ENCODE measurements around the gene PRR29.

Gene PRR29

GRCh38 chr17:63998050-63998720 lies at the start of gene PRR29:
PRR29 (plus strand) TSS chr17:63998351; CDS start chr17:63998365, 14 bp downstream.
- H3K4me1 ChIP-seq (ENCODE audit: insufficient read depth, low read length, severe bottlenecking): peaks cover 16% of the 10 kb centered on the region
- no peaks in the 10 kb centered on the region for H3F3A ChIP-seq (ENCODE audit: insufficient read depth, low read length)
- peak within 1 kb of the TSS; percentile 79 for H3K4me2 ChIP-seq (ENCODE audit: low read length)
- no peaks in the 10 kb centered on the region for H3K79me2 ChIP-seq (ENCODE audit: insufficient read depth, low read length)
- TF ChIP-seq CTCF (IDR thresholded peaks at IDR 0.05; ENCODE audit: low read length) (no peak), EZH2 (IDR thresholded peaks at IDR 0.05; ENCODE audit: borderline replicate concordance, low read length) (no peak)
- H3K9me2 ChIP-seq (ENCODE audit: low read depth, low read length): no peaks in the 10 kb centered on the region
- peaks cover 17% of the 10 kb centered on the region for H3K36me3 ChIP-seq (ENCODE audit: insufficient read depth, low read length)
- no peak within 1 kb of the TSS for H2AFZ ChIP-seq (ENCODE audit: low read length)
- H3K4me3 ChIP-seq (ENCODE audit: low read depth, low read length, poor library complexity, severe bottlenecking): peak within 1 kb of the TSS; percentile 61
- H3K9ac ChIP-seq (ENCODE audit: low read length): peak within 1 kb of the TSS; percentile 39; the same call in 1 of the 2 replicates
- no peaks in the 10 kb centered on the region for H4K20me1 ChIP-seq (ENCODE audit: insufficient read depth, low read length)
- no peaks in the 10 kb centered on the region for H3K9me3 ChIP-seq (ENCODE audit: low read length)
- peaks cover 12% of the 10 kb centered on the region for H3K27me3 ChIP-seq (ENCODE audit: insufficient read depth, low read length)
- no peak within 1 kb of the TSS for H3K27ac ChIP-seq (ENCODE audit: low read depth, low read length, poor library complexity, severe bottlenecking)

- no peaks in the 10 kb centered on the region for H3K9me3 ChIP-seq (ENCODE audit: low read length)
- H3K9ac ChIP-seq (ENCODE audit: low read length): no peak overlapping the region
- no peaks in the 10 kb centered on the region for H3F3A ChIP-seq (ENCODE audit: insufficient read depth, low read length)
- H3K79me2 ChIP-seq (ENCODE audit: insufficient read depth, low read length): no peaks in the 10 kb centered on the region
- no peaks in the 10 kb centered on the region for H3K27me3 ChIP-seq (ENCODE audit: insufficient read depth, low read length)
- H3K9me2 ChIP-seq (ENCODE audit: low read depth, low read length): no peaks in the 10 kb centered on the region
- no peaks in the 10 kb centered on the region for H3K36me3 ChIP-seq (ENCODE audit: insufficient read depth, low read length)
- no peak overlapping the region for H3K4me2 ChIP-seq (ENCODE audit: low read length)
- no peak overlapping the region for H3K27ac ChIP-seq (ENCODE audit: low read depth, low read length, poor library complexity, severe bottlenecking)
- TF ChIP-seq EZH2 (IDR thresholded peaks at IDR 0.05; ENCODE audit: borderline replicate concordance, low read length) (no peak), CTCF (IDR thresholded peaks at IDR 0.05; ENCODE audit: low read length) (no peak)
- H4K20me1 ChIP-seq (ENCODE audit: insufficient read depth, low read length): no peaks in the 10 kb centered on the region
- peaks cover 64% of the 10 kb centered on the region for H3K4me1 ChIP-seq (ENCODE audit: insufficient read depth, low read length, severe bottlenecking)
- no peak overlapping the region for H2AFZ ChIP-seq (ENCODE audit: low read length)
- no peak overlapping the region for H3K4me3 ChIP-seq (ENCODE audit: low read depth, low read length, poor library complexity, severe bottlenecking)
Measured at GRCh38 chr17:63948521-63948920, 49.6 kb upstream of the PRR29 start.

- H3F3A ChIP-seq (ENCODE audit: insufficient read depth, low read length): no peaks in the 10 kb centered on the region
- no peaks in the 10 kb centered on the region for H3K9me2 ChIP-seq (ENCODE audit: low read depth, low read length)
- H3K27me3 ChIP-seq (ENCODE audit: insufficient read depth, low read length): no peaks in the 10 kb centered on the region
- H2AFZ ChIP-seq (ENCODE audit: low read length): no peak overlapping the region
- H3K4me3 ChIP-seq (ENCODE audit: low read depth, low read length, poor library complexity, severe bottlenecking): no peak overlapping the region
- no peak overlapping the region for H3K9ac ChIP-seq (ENCODE audit: low read length)
- H3K9me3 ChIP-seq (ENCODE audit: low read length): no peaks in the 10 kb centered on the region
- peaks cover 65% of the 10 kb centered on the region for H3K4me1 ChIP-seq (ENCODE audit: insufficient read depth, low read length, severe bottlenecking)
- H3K27ac ChIP-seq (ENCODE audit: low read depth, low read length, poor library complexity, severe bottlenecking): no peak overlapping the region
- no peaks in the 10 kb centered on the region for H3K79me2 ChIP-seq (ENCODE audit: insufficient read depth, low read length)
- no peak for TF ChIP-seq EZH2 (IDR thresholded peaks at IDR 0.05; ENCODE audit: borderline replicate concordance, low read length)
- peak; percentile 46; the same call in 1 of the 2 replicates for TF ChIP-seq CTCF (IDR thresholded peaks at IDR 0.05; ENCODE audit: low read length)
- no peaks in the 10 kb centered on the region for H3K36me3 ChIP-seq (ENCODE audit: insufficient read depth, low read length)
- H4K20me1 ChIP-seq (ENCODE audit: insufficient read depth, low read length): no peaks in the 10 kb centered on the region
- no peak overlapping the region for H3K4me2 ChIP-seq (ENCODE audit: low read length)
Measured at GRCh38 chr17:63949576-63950250, 48.4 kb upstream of the PRR29 start.
